ENCODE data around the gene CACNG5. TPM values are rescaled to one million over a fixed set of nuclear protein-coding genes. Genes with fewer than 3 reads are reported as not detected.

The CACNG5 gene
- not detected in 2 replicates for total RNA-seq (2014; rRNA removed; shearing (Covaris generic))

- no peak for DNase-seq (ENCODE audit: low spot score)
These were observed at the start of gene CACNG5 for GRCh38 chr17:66834919-66835454. CACNG5 (plus strand) TSS chr17:66835117; CDS start chr17:66877333, 42,216 bp downstream.

- no peak for DNase-seq (ENCODE audit: low spot score)
These were observed 48.8 kb upstream of the CACNG5 start for GRCh38 chr17:66786107-66786506.

- DNase-seq (ENCODE audit: low spot score): no peak
These were observed 47.0 kb upstream of the CACNG5 start for GRCh38 chr17:66787914-66788313.

- no peak for DNase-seq (ENCODE audit: low spot score)
These were observed 45.8 kb upstream of the CACNG5 start for GRCh38 chr17:66789093-66789492.

GRCh38 chr17:66789961-66790437 is 44.9 kb upstream of the CACNG5 start:
- DNase-seq (ENCODE audit: low spot score): no peak

GRCh38 chr17:66790501-66791061 is 44.3 kb upstream of the CACNG5 start:
- DNase-seq (ENCODE audit: low spot score): no peak

- DNase-seq (ENCODE audit: low spot score): no peak
These were observed 43.6 kb upstream of the CACNG5 start for GRCh38 chr17:66791347-66791746.

GRCh38 chr17:66793814-66794213 is 41.1 kb upstream of the CACNG5 start:
- DNase-seq (ENCODE audit: low spot score): no peak

- no peak for DNase-seq (ENCODE audit: low spot score)
These were observed 39.4 kb upstream of the CACNG5 start for GRCh38 chr17:66795486-66795885.

GRCh38 chr17:66799849-66800537 is 34.9 kb upstream of the CACNG5 start:
- DNase-seq (ENCODE audit: low spot score): no peak

- no peak for DNase-seq (ENCODE audit: low spot score)
These were observed 31.4 kb upstream of the CACNG5 start for GRCh38 chr17:66803474-66803951.

GRCh38 chr17:66805567-66805966 is 29.4 kb upstream of the CACNG5 start:
- no peak for DNase-seq (ENCODE audit: low spot score)

GRCh38 chr17:66807182-66807581 is 27.7 kb upstream of the CACNG5 start:
- DNase-seq (ENCODE audit: low spot score): no peak

GRCh38 chr17:66809408-66809807 is 25.5 kb upstream of the CACNG5 start:
- DNase-seq (ENCODE audit: low spot score): no peak

- no peak for DNase-seq (ENCODE audit: low spot score)
These were observed 23.8 kb upstream of the CACNG5 start for GRCh38 chr17:66810951-66811682.

- DNase-seq (ENCODE audit: low spot score): no peak
These were observed 23.2 kb upstream of the CACNG5 start for GRCh38 chr17:66811683-66812054.

- DNase-seq (ENCODE audit: low spot score): no peak
These were observed 22.3 kb upstream of the CACNG5 start for GRCh38 chr17:66812571-66812970.

- DNase-seq (ENCODE audit: low spot score): no peak
These were observed 21.6 kb upstream of the CACNG5 start for GRCh38 chr17:66813296-66813695.

- no peak for DNase-seq (ENCODE audit: low spot score)
These were observed 20.9 kb upstream of the CACNG5 start for GRCh38 chr17:66814026-66814425.

- no peak for DNase-seq (ENCODE audit: low spot score)
These were observed 20.3 kb upstream of the CACNG5 start for GRCh38 chr17:66814570-66814969.

GRCh38 chr17:66817750-66818149 is 17.2 kb upstream of the CACNG5 start:
- no peak for DNase-seq (ENCODE audit: low spot score)

- no peak for DNase-seq (ENCODE audit: low spot score)
These were observed 15.5 kb upstream of the CACNG5 start for GRCh38 chr17:66819466-66819865.

All from A172 (cell line).